Thymus (tissue), 11 donors: ENCODE measurements around the gene CGB5. TPM values are rescaled to one million over a fixed set of nuclear protein-coding genes. Genes with fewer than 3 reads are reported as not detected.

Source experiments
- DNase-seq, 9 donors: peaks; one replicate each; pipeline ENCODE4 v3.0.0-alpha.2; 2013; ENCODE audit warnings: low spot score in 9 of 9, low read depth in 6 of 9, missing footprints in 1 of 9
- H3K27ac ChIP-seq, 2 donors: one replicate each; pipeline ENCODE4 v1.5.1; 2013; ENCODE audit warnings: control low read depth in 1 of 2, low read depth in 1 of 2, low read length in 1 of 2, mild to moderate bottlenecking in 1 of 2, moderate library complexity in 1 of 2
- H3K27me3 ChIP-seq, 2 donors: one replicate each; pipeline ENCODE4 v1.5.1; 2013; ENCODE audit warnings: low read length in 1 of 2; ENCODE audit not compliant: control insufficient read depth in 2 of 2, insufficient read depth in 1 of 2
- H3K36me3 ChIP-seq, 2 donors: one replicate each; pipeline ENCODE4 v1.5.1; 2013; ENCODE audit warnings: low read length in 1 of 2, mild to moderate bottlenecking in 1 of 2, moderate library complexity in 1 of 2; ENCODE audit not compliant: control insufficient read depth in 2 of 2, insufficient read depth in 2 of 2
- H3K4me1 ChIP-seq, 2 donors: one replicate each; pipeline ENCODE4 v1.5.1; 2013; ENCODE audit warnings: low read length in 2 of 2; ENCODE audit not compliant: control insufficient read depth in 2 of 2, insufficient read depth in 2 of 2
- H3K4me3 ChIP-seq, 2 donors: one replicate each; pipeline ENCODE4 v1.5.1; 2013; ENCODE audit warnings: low read length in 2 of 2, control low read depth in 1 of 2, mild to moderate bottlenecking in 1 of 2
- H3K9me3 ChIP-seq, 2 donors: one replicate each; pipeline ENCODE4 v1.5.1; 2013; ENCODE audit warnings: low read length in 1 of 2, mild to moderate bottlenecking in 1 of 2; ENCODE audit not compliant: control insufficient read depth in 2 of 2, insufficient read depth in 1 of 2
- WGBS: extraction: QIAGEN DNeasy Blood & Tissue Kit; methylation state at CpG from one replicate; pipeline ENCODE4 v1.1.7; 2013; 5-methylcytosine and 5-hydroxymethylcytosine counted together
- polyA plus RNA-seq: library from polyadenylated mRNA; stranded (reverse); fragments of 200-250 nt; gene quantifications from one replicate; pipeline ENCODE4 v1.2.3, GENCODE V29; 2013
- total RNA-seq: library from RNA; stranded (reverse); fragments of 120-200 nt; gene quantifications from one replicate; pipeline ENCODE4 v1.2.4, GENCODE V29; 2013
- donor health status: healthy.

CGB5 gene
- total and polyA plus RNA-seq, 2 donors, result 0.19 to 0.98 TPM

GRCh38 chr19:49061445-49061844 lies 17.8 kb downstream of the CGB5 start:
- no peaks in the 10 kb centered on the region for H3K9me3 ChIP-seq
- DNase-seq, result no peak
- H3K36me3 ChIP-seq, result no peaks in the 10 kb centered on the region
- WGBS, result 46% methylated on average over 25 of the region's 25 CpGs
- H3K27ac ChIP-seq, result no peak overlapping the region
- peaks cover 0 to 13% of the 10 kb centered on the region in 2 donors for H3K4me1 ChIP-seq
- H3K27me3 ChIP-seq, result peaks cover 42 to 98% of the 10 kb centered on the region in 2 donors
- no peak overlapping the region for H3K4me3 ChIP-seq

GRCh38 chr19:49064029-49064629 lies 20.5 kb downstream of the CGB5 start:
- Histone ChIP-seq H3K4me1 (no peaks in the 10 kb centered on the region), H3K27ac (peak overlapping the region; percentile 48 to 55), H3K36me3 (no peaks in the 10 kb centered on the region), H3K4me3 (no peak overlapping the region), H3K27me3 (peaks cover 33 to 98% of the 10 kb centered on the region in 2 donors), H3K9me3 (no peaks in the 10 kb centered on the region)
- WGBS, result 58% methylated on average over 10 of the region's 10 CpGs
- no peak for DNase-seq

GRCh38 chr19:49064768-49065611 lies 21.3 kb downstream of the CGB5 start, which contains the start of gene NTF4:
TSS of gene NTF4 (minus strand) at chr19:49064818. CDS start at chr19:49061997, 2,821 bp downstream.
- H3K27me3 ChIP-seq, result peaks cover 29 to 97% of the 10 kb centered on the region in 2 donors
- WGBS, result 9% methylated on average over 53 of the region's 53 CpGs

GRCh38 chr19:49065905-49066512 lies 22.4 kb downstream of the CGB5 start:
- Histone ChIP-seq H3K9me3 (no peaks in the 10 kb centered on the region), H3K27ac (no peak overlapping the region), H3K36me3 (no peaks in the 10 kb centered on the region), H3K4me1 (no peaks in the 10 kb centered on the region), H3K4me3 (no peak overlapping the region), H3K27me3 (peaks cover 38 to 99% of the 10 kb centered on the region in 2 donors)
- WGBS, result 56% methylated on average over 13 of the region's 13 CpGs
- no peak for DNase-seq

More at GRCh38 chr19:49064768-49065611, 21.3 kb downstream of the CGB5 start, which contains the start of gene NTF4:
- peak within 1 kb of the TSS; percentile 48 to 55 for H3K27ac ChIP-seq
- no peak for DNase-seq
- no peaks in the 10 kb centered on the region for H3K36me3 ChIP-seq
- peak within 1 kb of the TSS in 1 of 2 donors; percentile 38 for H3K4me3 ChIP-seq
- H3K4me1 ChIP-seq, result no peaks in the 10 kb centered on the region
- no peaks in the 10 kb centered on the region for H3K9me3 ChIP-seq

GRCh38 chr19:49067554-49067953 lies 23.9 kb downstream of the CGB5 start:
- H3K4me1 ChIP-seq, result no peaks in the 10 kb centered on the region
- no peak for DNase-seq
- no peaks in the 10 kb centered on the region for H3K36me3 ChIP-seq
- H3K4me3 ChIP-seq, result no peak overlapping the region
- H3K9me3 ChIP-seq, result peaks cover 0 to 4% of the 10 kb centered on the region in 2 donors
- H3K27ac ChIP-seq, result no peak overlapping the region
- H3K27me3 ChIP-seq, result peaks cover 51 to 97% of the 10 kb centered on the region in 2 donors
- 69% methylated on average over 3 of the region's 3 CpGs for WGBS

- Histone ChIP-seq H3K27me3 (peaks cover 64 to 97% of the 10 kb centered on the region in 2 donors), H3K4me3 (no peak overlapping the region), H3K36me3 (no peaks in the 10 kb centered on the region), H3K27ac (no peak overlapping the region), H3K4me1 (no peaks in the 10 kb centered on the region), H3K9me3 (peaks cover 0 to 4% of the 10 kb centered on the region in 2 donors)
- WGBS, result 95% methylated on average over 9 of the region's 9 CpGs
- no peak for DNase-seq
Measured at GRCh38 chr19:49069026-49069425, 25.4 kb downstream of the CGB5 start.

- no peaks in the 10 kb centered on the region for H3K4me1 ChIP-seq
- peaks cover 0 to 4% of the 10 kb centered on the region in 2 donors for H3K9me3 ChIP-seq
- WGBS, result 97% methylated on average over 21 of the region's 21 CpGs
- H3K27ac ChIP-seq, result no peak overlapping the region
- H3K27me3 ChIP-seq, result peaks cover 52 to 93% of the 10 kb centered on the region in 2 donors
- no peak overlapping the region for H3K4me3 ChIP-seq
- H3K36me3 ChIP-seq, result no peaks in the 10 kb centered on the region
- DNase-seq, result no peak
Measured at GRCh38 chr19:49070416-49070815, 26.8 kb downstream of the CGB5 start.

GRCh38 chr19:49071860-49072547 lies 28.4 kb downstream of the CGB5 start:
- no peak for DNase-seq
- no peaks in the 10 kb centered on the region for H3K36me3 ChIP-seq
- no peak overlapping the region for H3K27ac ChIP-seq
- H3K27me3 ChIP-seq, result peaks cover 44 to 77% of the 10 kb centered on the region in 2 donors
- WGBS, result 10% methylated on average over 93 of the region's 93 CpGs
- H3K4me1 ChIP-seq, result no peaks in the 10 kb centered on the region
- H3K4me3 ChIP-seq, result peak overlapping the region in 1 of 2 donors; percentile 33
- peaks cover 0 to 4% of the 10 kb centered on the region in 2 donors for H3K9me3 ChIP-seq
